Astrocyte of the cerebellum (primary cell): ENCODE data around the gene SDHA.
"Not testable (repeated sequence)": the region's sequence is repeated elsewhere in the genome, so short reads cannot be mapped to it uniquely, and the experiment has no call there.

Source experiments
- DNase-seq: peaks from one replicate; pipeline ENCODE4 v3.0.0-alpha.2; 2011; ENCODE audit warnings: low read depth
- H3K4me3 ChIP-seq: 2 replicates; pipeline ENCODE4 v1.5.1; 2011; ENCODE audit warnings: mild to moderate bottlenecking, low read depth, low read length, moderate library complexity
- in situ Hi-C: cut with HindIII; loops from 2 replicates; pipeline ENCODE4 v1.10.0; 2017; ENCODE audit warnings: low sequenced_read_pairs
- TF ChIP-seq, protein P1 (sequence below): IDR thresholded peaks from 2 replicates; pipeline ENCODE4 v1.5.1; 2012; ENCODE audit warnings: low read length, low read depth, moderate library complexity, mild to moderate bottlenecking; ENCODE audit errors: missing control alignments

The SDHA gene

DNA sequence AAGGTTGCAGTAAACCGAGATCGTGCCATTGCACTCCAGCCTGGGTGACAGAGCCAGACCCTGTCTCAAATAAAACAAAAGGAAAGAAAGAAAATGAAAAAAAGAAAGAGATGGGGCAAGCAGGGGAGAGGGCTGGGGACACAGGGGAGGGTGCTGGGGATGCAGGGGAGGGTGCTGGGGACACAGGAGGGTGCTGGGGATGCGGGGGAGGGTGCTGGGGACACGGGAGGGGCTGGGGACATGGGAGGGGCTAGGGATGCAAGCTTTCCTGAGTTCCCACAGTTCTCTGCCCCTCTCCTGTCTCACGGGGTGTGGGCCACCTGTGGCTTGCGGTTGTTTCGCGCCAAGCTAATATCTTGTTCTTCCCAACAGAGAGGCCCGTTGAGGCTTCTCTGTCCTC lies 60.5 kb downstream of the SDHA start:
- in situ Hi-C loops: no loop called here
- TF ChIP-seq, protein P1, sequence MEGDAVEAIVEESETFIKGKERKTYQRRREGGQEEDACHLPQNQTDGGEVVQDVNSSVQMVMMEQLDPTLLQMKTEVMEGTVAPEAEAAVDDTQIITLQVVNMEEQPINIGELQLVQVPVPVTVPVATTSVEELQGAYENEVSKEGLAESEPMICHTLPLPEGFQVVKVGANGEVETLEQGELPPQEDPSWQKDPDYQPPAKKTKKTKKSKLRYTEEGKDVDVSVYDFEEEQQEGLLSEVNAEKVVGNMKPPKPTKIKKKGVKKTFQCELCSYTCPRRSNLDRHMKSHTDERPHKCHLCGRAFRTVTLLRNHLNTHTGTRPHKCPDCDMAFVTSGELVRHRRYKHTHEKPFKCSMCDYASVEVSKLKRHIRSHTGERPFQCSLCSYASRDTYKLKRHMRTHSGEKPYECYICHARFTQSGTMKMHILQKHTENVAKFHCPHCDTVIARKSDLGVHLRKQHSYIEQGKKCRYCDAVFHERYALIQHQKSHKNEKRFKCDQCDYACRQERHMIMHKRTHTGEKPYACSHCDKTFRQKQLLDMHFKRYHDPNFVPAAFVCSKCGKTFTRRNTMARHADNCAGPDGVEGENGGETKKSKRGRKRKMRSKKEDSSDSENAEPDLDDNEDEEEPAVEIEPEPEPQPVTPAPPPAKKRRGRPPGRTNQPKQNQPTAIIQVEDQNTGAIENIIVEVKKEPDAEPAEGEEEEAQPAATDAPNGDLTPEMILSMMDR: no peak
- no peak for DNase-seq

DNA sequence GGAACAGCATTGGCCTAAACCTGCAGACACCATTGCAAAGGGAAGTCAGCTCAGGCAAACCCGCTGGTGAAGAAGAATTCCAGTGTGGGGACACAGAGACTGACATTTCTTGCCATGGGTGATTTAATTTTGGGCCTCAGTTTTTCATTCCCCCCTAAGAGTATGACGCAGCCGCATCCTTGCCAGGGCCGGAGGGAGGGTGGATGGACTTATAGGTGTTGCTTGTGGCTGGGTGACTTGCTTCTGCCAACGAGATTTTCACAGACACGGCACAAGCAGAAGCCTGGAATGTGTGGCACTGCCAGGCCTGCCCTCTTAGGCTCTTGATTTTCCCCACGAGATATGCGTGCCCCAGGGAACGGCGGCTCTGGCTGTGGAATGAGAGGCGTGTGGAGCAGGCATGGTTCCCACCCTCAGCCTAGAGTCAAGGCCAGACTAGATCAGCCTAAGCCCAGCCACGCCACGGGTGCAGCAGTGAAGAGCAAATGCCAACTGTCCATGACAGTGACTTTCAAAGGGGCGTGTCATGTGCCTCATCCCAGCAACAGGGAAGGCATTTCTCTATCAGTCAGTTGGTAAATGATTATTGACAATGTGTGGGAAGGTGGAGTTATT lies 61.0 kb downstream of the SDHA start:
- in situ Hi-C loops, DNase-seq, H3K4me3 ChIP-seq: not testable (repeated sequence)

More for the DNA sequence above, 60.5 kb downstream of the SDHA start:
- no peak overlapping the region for H3K4me3 ChIP-seq

DNA sequence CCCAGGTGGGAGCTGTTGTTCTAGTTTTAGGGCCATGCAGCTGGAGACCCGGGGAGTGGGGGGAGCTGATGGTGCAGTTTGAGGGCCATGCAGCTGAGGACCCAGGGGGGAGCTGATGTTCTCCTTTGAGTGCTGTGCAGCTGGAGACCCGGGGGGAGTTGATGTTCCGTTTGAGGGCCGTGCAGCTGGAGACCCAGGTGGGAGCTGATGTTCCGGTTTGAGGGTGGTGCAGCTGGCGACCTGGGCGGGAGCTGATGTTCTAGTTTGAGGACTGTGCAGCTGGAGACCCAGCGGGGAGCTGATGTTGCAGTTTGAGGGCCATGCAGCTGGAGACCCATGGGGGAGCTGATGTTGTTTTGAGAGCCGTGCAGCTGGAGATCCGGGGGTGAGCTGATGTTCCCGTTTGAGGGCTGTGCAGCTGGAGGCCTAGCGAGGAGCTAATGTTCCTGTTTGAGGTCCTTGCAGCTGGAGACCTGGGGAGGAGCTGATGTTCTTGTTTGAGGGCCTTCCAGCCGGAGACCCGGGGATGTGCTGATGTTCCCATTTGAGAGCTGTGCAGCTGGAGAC lies 68.0 kb downstream of the SDHA start:
- TF ChIP-seq, protein P1: no peak
- in situ Hi-C loops: no loop called here

DNA sequence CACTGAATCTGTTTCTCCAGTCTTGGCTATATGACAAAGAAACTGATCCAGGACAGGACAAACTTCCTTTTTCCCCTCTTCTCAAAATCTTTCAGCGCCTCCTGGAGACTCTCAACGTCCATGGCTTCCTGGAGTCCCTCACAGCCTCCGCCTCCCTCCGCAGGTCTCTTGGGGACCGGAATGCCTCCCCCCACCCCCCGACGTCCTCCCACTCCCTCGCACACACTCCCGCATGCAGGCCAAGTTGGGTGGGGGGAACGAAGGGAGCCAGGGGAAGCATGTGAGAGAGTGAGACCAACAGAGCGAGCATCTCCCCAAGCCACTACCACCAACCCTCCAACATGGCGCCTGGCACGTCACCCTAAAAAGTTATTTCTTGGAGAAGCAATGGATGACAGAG lies 72.1 kb downstream of the SDHA start:
- H3K4me3 ChIP-seq, in situ Hi-C loops, DNase-seq: not testable (repeated sequence)

More for the DNA sequence above, 68.0 kb downstream of the SDHA start:
- DNase-seq: no peak
- no peak overlapping the region for H3K4me3 ChIP-seq

DNA sequence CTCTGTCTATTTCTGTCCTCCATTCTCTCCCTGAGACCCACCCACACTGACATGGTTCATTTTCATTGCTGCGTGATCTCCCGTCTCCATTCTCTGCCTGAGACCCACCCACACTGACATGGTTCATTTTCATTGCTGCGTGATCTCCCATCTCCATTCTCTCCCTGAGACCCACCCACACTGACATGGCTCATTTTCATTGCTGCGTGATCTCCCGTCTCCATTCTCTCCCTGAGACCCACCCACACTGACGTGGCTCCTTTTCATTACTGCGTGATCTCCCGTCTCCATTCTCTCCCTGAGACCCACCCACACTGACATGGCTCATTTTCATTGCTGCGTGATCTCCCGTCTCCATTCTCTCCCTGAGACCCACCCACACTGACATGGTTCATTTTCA lies 73.2 kb downstream of the SDHA start:
- H3K4me3 ChIP-seq, DNase-seq, in situ Hi-C loops: not testable (repeated sequence)

DNA sequence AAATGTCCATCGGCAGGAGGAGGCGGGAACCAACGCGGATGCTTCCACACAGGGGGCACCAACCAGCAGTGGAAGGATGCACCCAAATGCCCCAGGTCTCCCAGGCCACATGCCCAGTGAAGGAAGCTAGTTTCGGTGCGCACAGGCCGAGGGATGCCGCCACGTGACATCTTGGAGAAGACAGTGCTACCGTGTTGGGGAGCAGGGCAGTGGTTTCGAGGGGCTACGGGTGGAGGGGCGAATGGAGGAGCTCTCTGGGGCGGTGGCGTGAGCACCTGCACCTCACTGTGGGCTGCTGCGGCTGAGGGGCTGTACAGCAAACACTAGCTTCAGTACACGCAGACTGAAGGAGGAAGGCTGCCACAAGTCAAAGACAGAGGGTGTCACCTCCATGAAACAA lies 76.7 kb downstream of the SDHA start:
- H3K4me3 ChIP-seq, DNase-seq, in situ Hi-C loops: not testable (repeated sequence)

DNA sequence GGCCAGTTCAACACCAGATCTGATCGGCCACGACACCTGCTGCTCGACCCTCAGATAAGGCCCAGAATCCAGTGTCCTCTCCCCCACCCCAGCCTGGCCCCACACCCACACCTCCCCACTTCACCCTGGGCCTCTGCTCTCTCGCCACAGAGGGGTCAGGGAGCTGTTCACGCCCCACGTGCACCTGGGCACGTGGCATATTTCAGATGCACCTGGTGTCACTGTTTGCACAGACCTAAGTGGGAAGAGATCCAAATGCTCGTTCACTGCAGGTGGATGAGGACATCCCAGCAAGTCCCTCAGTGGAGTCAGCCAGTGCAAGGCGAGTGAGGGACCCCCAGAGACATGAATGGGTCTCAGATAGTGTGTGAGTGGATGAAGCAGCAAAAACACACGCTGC lies 78.1 kb downstream of the SDHA start:
- H3K4me3 ChIP-seq, in situ Hi-C loops, DNase-seq: not testable (repeated sequence)

DNA sequence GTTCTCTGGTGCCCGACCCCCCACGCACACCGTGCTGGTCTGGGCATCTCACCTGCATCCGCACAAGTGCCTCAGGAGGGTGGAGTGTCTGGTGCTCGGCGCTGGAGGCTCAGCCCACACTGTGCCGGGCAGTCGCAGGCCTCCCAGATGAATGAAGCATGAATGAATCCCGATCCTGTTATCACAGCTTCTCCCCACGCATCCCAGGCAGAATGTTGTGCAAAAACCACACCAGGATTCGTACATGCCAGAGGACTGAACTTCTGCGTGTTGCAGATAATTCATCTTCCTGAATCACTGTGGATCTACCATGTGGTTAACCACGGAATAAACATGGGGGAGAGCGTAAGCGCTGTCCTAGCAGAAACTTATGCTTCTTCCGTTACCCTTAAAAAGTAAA lies 78.8 kb downstream of the SDHA start:
- in situ Hi-C loops: not testable (repeated sequence)
- DNase-seq: peak; percentile 68

DNA sequence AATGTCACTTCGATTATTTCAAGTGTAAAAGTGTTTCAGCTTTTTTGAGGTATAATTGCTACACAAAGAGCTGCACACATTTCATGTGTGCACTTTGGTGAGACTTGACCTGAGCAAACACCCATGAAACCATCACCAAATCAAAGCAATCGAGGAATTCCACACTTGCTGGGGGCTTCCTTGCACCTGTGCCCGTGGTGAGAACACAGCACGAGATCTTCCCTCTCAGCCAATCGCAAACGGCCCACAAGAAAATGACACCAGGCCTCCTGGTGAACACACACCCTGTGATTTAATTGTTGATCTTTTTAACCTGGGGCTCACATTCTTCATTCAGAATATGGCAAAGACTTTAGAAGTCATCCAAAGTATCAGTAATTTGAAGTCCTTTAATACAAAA lies 79.3 kb downstream of the SDHA start:
- DNase-seq: peak; percentile 19
- H3K4me3 ChIP-seq, in situ Hi-C loops: not testable (repeated sequence)

More for the DNA sequence above, 78.8 kb downstream of the SDHA start:
- H3K4me3 ChIP-seq: not testable (repeated sequence)

DNA sequence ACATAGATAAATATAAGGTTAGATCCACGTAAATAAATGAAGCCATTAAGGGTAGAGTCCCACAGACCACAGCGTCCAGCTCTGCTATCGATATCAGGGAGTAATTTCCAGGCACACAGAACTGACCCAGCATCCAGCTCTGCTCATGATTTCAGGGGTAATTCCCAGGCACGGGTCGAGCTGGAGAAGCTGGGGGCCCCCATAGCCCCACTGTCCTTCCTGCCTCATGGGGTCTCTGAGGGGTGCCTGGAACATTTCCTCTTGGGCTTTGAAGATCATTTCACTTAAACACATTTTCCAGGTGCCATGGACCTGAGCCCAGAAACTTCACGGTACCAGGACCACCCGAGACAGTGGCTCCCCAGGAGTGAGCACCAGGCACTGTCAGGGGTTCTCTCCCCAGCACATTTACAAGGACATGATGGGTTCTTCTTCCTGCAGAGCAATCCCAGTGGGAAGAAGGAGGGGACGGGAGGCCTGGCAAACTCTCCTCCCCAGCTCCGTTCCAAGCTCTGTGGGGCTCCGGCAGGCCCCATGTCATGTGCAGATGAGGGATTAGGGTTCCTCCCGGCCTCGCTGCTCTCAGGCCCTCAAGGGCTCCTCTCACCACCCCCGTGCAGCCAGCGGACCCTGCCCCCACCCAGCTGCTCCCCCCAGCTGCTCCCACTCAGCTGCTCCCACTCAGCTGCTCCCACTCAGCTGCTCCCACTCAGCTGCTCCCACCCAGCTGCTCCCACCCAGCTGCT lies 80.0 kb downstream of the SDHA start:
- in situ Hi-C loops, DNase-seq, H3K4me3 ChIP-seq: not testable (repeated sequence)

DNA sequence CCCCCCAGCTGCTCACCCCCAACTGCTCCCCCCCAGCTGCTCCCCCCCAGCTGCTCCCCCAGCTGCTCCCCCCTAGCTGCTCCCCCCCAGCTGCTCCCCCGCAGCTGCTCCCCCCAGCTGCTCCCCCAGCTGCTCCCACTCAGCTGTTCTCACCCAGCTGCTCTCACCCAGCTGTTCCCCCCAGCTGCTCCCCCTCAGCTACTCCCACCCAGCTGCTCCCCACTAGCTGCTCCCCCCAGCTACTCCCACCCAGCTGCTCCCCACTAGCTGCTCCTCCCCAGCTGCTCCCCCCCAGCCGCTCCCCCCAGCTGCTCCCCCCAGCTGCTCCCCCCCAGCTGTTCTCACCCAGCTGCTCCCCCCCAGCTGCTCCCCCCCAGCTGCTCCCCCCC lies 80.6 kb downstream of the SDHA start:
- no peak for DNase-seq
- in situ Hi-C loops: no loop called here
- TF ChIP-seq, protein P1: no peak
- no peak overlapping the region for H3K4me3 ChIP-seq

DNA sequence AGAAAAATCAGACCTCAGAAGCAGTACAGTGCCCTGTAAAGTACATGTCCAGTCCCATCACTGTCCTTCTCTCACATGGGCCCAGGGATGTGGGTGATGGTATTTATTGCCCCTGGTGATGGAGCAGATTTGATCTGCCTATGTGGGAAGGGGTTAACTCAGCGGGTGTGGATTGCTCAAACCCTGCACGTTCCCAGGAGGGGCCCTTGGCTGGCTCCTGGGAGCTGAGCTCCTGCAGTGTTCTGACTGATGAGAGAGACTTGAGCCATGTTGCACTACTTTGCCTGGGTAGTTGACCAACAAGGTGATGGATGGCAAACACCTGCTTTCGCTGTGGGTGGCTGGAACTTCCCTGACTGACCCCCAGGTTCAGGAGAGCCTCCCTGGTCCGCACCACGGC lies 81.8 kb downstream of the SDHA start:
- DNase-seq, H3K4me3 ChIP-seq, in situ Hi-C loops: not testable (repeated sequence)

DNA sequence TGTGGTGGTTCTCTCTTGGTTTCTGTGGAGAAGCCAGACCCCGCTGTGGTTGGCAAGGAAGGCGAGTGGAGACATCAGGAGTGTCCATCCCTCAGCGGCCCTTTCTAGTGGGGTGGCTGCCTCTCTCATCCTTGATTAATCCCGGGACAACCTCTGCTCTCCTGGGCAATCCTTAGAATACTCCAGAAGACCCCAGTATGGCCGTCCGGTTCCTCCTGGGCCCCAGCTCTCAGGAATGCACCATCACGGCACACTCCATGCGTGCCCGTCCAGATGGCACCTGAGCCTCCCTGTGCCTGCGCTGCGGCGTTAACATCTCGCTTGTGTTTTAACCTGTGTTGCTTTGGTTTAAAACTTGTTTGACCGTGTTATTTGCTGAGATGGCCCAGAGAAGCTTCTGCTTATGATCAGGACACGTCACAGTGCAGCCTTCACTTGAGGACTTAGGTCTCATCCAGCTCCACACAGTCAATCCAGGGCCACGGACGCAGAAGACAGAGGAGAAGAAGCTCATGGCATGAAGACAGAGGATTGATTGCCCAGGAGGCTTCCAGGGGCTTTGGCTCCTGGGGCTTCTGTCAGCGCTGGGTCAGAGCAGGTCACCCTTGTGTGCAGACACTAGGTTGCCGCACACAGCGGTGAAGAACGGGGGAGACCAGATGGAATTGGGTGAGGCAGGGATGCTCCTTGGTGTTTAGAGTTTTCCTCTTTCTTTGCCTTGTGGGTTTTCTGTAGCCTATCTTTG lies 82.7 kb downstream of the SDHA start:
- H3K4me3 ChIP-seq, in situ Hi-C loops: not testable (repeated sequence)

More for the DNA sequence above, 82.7 kb downstream of the SDHA start:
- DNase-seq: not testable (repeated sequence)
